ENCODE results near the gene LRRIQ1. TPM values are rescaled to one million over a fixed set of nuclear protein-coding genes. Genes with fewer than 3 reads are reported as not detected.

The LRRIQ1 gene
- total RNA-seq, 1 experiment from 2014 or later, result 0.39 TPM

DNA sequence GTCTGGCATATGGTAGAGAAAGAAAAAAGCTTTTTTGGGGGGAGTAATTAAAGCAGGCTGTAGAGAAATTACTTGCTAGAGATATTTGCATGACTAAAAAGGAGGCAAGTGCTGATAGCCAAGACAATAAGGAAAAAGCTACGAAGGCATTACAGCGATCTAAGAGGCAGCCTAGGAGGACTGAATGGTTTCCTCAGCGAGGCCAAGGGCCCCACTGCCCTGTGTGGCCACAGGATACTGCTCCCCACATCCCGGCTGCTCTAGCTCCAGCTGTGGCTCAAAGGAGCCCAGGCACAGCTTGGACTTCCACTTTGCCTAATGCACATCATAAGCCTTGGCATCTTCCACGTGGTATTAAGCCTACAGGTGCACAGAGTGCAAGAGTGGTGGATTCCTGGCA, 53.6 kb downstream of the LRRIQ1 start:
- H3K4ac ChIP-seq (ENCODE audit: low read depth, low read length), result no peak overlapping the region

More for the DNA sequence above, 53.6 kb downstream of the LRRIQ1 start:
- Mint-ChIP-seq H3K4me1 (peaks cover 10 to 11% of the 10 kb centered on the region in 2 experiments), H3K27ac (peak overlapping the region in 1 of 3 experiments; percentile 70; a peak in 2 of 7 replicates), H3K27me3 (ENCODE audit: low read depth) (peaks cover 2% of the 10 kb centered on the region; the same call in 1 of the 2 replicates), H3K4me3 (no peak overlapping the region), H3K9me3 (peaks cover 0 to 8% of the 10 kb centered on the region in 2 experiments; a peak in 2 of 5 replicates), H3K36me3 (ENCODE audit: insufficient read depth in 1 of 3, low read depth in 3 of 3) (no peaks in the 10 kb centered on the region; a peak in 1 of 7 replicates)
- no peaks in the 10 kb centered on the region for H3K79me1 ChIP-seq (ENCODE audit: insufficient read depth, low read depth, low read length, poor library complexity, severe bottlenecking)
- no peak overlapping the region for H2BK15ac ChIP-seq (ENCODE audit: low read depth, low read length)
- no peak overlapping the region for H4K5ac ChIP-seq (ENCODE audit: insufficient read length, low read depth, low read length)
- no peaks in the 10 kb centered on the region for H3K79me2 ChIP-seq (ENCODE audit: insufficient read depth, low read length)
- no peak overlapping the region for H4K91ac ChIP-seq (ENCODE audit: insufficient read length, low read depth, low read length)
- H3K4me2 ChIP-seq (ENCODE audit: insufficient read depth, insufficient read length, low read length), result no peak overlapping the region
- H3K9me3 ChIP-seq (ENCODE audit: control insufficient read depth, low read depth, low read length), result no peaks in the 10 kb centered on the region
- TF ChIP-seq, protein P1, sequence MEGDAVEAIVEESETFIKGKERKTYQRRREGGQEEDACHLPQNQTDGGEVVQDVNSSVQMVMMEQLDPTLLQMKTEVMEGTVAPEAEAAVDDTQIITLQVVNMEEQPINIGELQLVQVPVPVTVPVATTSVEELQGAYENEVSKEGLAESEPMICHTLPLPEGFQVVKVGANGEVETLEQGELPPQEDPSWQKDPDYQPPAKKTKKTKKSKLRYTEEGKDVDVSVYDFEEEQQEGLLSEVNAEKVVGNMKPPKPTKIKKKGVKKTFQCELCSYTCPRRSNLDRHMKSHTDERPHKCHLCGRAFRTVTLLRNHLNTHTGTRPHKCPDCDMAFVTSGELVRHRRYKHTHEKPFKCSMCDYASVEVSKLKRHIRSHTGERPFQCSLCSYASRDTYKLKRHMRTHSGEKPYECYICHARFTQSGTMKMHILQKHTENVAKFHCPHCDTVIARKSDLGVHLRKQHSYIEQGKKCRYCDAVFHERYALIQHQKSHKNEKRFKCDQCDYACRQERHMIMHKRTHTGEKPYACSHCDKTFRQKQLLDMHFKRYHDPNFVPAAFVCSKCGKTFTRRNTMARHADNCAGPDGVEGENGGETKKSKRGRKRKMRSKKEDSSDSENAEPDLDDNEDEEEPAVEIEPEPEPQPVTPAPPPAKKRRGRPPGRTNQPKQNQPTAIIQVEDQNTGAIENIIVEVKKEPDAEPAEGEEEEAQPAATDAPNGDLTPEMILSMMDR (conservative IDR thresholded peaks at IDR 0.05), result no peak
- H4K8ac ChIP-seq (replicated peaks; ENCODE audit: insufficient read length, low read depth, low read length), result no peak overlapping the region
- H3K18ac ChIP-seq (ENCODE audit: insufficient read length, low read depth, low read length), result no peak overlapping the region
- H2BK5ac ChIP-seq (ENCODE audit: insufficient read length, low read length), result no peak overlapping the region
- H3K4me1 ChIP-seq (ENCODE audit: insufficient read depth, low read length), result no peaks in the 10 kb centered on the region; the same call in 1 of the 2 replicates
- no peak overlapping the region for H2AK5ac ChIP-seq (ENCODE audit: insufficient read length, low read length)
- H3K23me2 ChIP-seq (ENCODE audit: insufficient read length, low read depth, low read length, poor library complexity, severe bottlenecking), result no peaks in the 10 kb centered on the region
- WGBS (ENCODE audit: extremely low coverage, insufficient read length, low lambda C conversion rate), result no CpG with 5 or more reads among the region's 5 CpGs
- no peak overlapping the region for H3K27ac ChIP-seq (ENCODE audit: insufficient read length, low read depth, low read length)
- no peak overlapping the region for H2BK120ac ChIP-seq (ENCODE audit: low read depth, low read length, poor library complexity, severe bottlenecking)
- no peak overlapping the region for H3T11ph ChIP-seq (ENCODE audit: low read length)
- no peak overlapping the region for H3K9ac ChIP-seq (ENCODE audit: extremely low read depth, insufficient read length, low read length)
- no peaks in the 10 kb centered on the region for H3K27me3 ChIP-seq (ENCODE audit: insufficient read depth, low read length)
- H2BK20ac ChIP-seq (ENCODE audit: low read depth, low read length, poor library complexity, severe bottlenecking), result no peak overlapping the region
- H2AFZ ChIP-seq (ENCODE audit: low read length), result no peak overlapping the region
- H2BK12ac ChIP-seq (ENCODE audit: insufficient read length, low read depth, low read length), result no peak overlapping the region
- no peak overlapping the region for H3K23ac ChIP-seq (ENCODE audit: insufficient read length, low read depth, low read length)
- no peak overlapping the region; the same call in 1 of the 2 replicates for H3K14ac ChIP-seq (ENCODE audit: insufficient read depth, low read length)
- no peaks in the 10 kb centered on the region for H4K20me1 ChIP-seq (ENCODE audit: control insufficient read depth, insufficient read depth, insufficient read length)
- DNase-seq, result no peak
- H3K56ac ChIP-seq (ENCODE audit: insufficient read length, low read depth, low read length), result no peak overlapping the region
